HG03432 (cell line): ENCODE results near the gene RPP21.
"Not testable (repeated sequence)": the region's sequence is repeated elsewhere in the genome, so short reads cannot be mapped to it uniquely, and the experiment has no call there.

Experiments
- ATAC-seq: cut with Tn5 transposase; IDR thresholded peaks from one replicate; pipeline ENCODE4 v1.9.1; 2021; ENCODE audit warnings: mild to moderate bottlenecking, moderate library complexity; ENCODE audit not compliant: unreplicated experiment

Gene RPP21

DNA sequence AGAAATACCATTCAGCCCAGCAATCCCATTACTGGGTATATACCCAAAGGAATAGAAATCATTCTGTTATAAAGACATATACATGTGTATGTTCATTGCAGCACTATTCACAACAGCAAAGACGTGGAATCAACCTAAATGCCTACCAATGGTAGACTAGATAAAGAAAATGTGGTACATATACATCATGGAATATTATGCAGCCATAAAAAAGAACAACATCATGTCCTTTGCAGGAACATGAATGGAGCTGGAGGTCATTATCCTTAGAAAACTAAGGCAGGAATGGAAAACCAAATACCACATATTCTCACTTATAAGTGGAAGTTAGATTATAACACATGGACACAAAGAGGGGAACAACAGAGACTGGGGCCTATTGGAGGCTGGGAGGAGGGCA lies 24.3 kb downstream of the RPP21 start:
- not testable (repeated sequence) for ATAC-seq

GRCh38 chr6:30378290-30378937 lies 33.5 kb downstream of the RPP21 start:
- ATAC-seq = no peak

GRCh38 chr6:30380464-30380863 lies 35.5 kb downstream of the RPP21 start:
- ATAC-seq = no peak

DNA sequence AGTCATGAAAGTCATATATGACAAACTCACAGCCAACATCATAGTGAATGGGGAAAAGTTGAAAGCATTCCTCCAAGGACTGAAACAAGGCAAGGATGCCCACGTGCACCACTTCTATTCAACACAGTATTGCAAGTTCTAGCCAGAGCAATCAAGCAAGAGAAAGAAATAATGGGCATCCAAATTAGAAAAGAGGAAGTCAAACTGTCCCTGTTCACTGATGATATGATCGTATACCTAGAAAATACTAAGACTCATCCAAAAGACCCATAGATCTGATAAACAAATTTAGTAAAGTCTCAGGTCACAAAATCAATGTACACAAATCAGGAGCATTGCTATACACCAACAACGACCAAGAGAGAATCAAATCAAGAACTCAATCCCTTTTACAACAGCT lies 41.2 kb downstream of the RPP21 start:
- ATAC-seq = no peak

- ATAC-seq = no peak
These were observed 46.3 kb downstream of the RPP21 start for GRCh38 chr6:30391240-30391639.

DNA sequence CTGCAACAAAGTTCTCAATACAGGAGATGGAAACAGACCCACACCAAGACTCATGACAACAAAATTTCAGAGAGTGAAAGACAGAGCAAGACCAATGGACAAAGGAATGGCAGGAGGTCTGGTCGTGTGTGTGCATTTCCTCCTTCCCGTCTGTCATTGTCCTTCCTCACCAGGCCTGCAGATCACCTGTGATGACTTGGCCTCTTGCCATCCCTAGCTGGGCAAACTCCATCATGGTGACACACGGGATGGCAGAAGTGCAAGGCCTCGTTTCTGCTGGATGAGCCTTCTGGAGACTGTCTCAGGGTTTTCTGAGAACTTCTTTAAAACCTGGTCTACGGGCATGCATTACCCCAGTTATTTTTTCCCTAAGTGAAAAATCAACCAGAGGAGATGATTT lies 49.2 kb downstream of the RPP21 start:
- ATAC-seq = no peak
